ENCODE measurements around the gene C9orf153.

The C9orf153 gene

GRCh38 chr9:86185872-86186271, 73.6 kb downstream of the C9orf153 start:
- no peak for DNase-seq

- no peak for DNase-seq
These were observed 75.3 kb downstream of the C9orf153 start for GRCh38 chr9:86184138-86184524.

- no peak for DNase-seq
These were observed 76.0 kb downstream of the C9orf153 start for GRCh38 chr9:86183229-86184137.

DNA sequence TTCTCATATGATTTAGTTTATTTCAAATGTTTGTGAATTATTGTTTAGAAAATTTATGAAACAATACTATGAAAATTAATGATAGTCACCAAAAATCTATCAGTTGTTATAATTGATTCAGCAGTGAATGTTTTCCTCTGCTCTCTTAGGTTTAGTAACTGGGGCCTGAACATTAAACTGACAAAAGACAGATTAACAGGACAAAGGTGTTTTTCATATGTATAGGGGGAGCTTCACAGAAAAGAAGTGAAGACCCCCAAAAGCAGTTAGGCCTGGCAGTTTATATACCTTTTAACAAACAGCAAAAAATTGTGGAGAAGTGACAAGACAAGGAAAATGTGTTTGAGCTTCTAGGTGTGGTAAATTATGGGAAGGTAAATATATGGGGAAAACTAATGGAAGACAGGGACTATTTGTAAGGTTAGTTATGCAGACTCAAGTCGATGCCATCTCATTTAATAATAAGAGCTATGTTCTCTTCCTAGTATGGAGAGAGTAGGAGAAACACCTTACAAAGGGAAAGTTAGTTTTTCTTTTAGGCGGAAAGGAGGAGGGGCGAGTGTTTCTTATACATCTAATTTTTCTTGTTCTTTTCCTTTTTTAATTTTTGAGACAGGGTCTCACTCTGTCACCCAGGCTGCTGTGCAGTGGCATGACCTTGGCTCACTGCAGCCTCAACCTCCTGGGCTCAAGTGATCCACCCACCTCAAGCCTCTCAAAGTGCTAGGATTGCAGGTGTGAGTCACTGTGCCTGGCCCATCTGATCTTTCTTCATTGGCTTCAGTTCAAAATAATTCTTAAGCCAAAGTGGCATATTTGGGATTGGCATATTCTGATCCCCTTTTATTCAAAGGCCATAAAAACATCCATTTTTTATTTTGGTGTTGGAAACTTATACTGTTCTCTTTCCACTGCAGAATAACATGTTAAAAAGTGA, 77.8 kb downstream of the C9orf153 start:
- DNase-seq, result no peak

- DNase-seq, result no peak
These were observed 81.0 kb downstream of the C9orf153 start for GRCh38 chr9:86178503-86178902.

DNA sequence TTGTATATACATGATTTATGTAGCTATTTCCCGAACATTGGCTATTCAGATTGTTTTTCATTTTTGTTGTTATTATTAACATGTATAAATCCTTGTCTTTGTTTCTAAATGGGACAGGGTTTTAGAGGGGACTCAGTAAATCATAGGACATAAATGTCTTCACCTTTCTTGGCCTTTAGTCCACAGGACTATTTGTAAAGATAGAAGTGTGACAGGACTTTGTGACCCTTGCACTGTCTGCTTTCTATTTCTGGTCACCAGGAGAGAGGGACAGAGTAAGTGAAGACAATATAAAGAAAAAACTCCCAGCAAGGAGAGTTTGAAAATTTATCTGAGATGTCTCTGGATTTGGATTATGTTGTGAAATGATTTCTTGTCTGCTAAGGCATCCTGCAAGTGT, 81.5 kb downstream of the C9orf153 start:
- no peak for DNase-seq

- no peak for DNase-seq
These were observed 83.0 kb downstream of the C9orf153 start for GRCh38 chr9:86176468-86176867.

GRCh38 chr9:86175743-86176456, 83.6 kb downstream of the C9orf153 start:
- no peak for DNase-seq

DNA sequence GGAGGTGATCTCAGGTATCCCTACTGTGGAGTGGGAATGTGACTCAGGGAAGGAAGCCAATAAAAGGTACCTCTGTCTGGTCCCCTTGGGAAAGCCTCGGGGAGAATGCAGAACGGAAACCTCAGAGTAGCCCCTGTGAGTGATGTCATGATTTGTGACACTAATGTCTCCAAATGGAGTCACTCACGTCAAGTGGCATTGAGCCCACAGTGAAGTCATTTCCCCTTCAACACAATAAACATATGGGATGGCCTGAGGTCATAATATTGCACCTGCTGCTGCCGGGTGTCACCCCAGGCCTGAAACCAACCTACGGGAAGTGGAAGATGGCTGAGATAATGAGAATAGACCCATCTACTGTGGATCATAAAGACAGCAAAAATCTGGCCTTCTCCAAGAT, 84.2 kb downstream of the C9orf153 start:
- DNase-seq, result no peak

All from stimulated activated CD4-positive, alpha-beta T cell treated with anti-CD3 and anti-CD28 coated beads, Interleukin-4, amount 100 ng/mL, for 1 hour (primary cell).